HCT116 (cell line): ENCODE data around the gene SPSB4. TPM values are rescaled to one million over a fixed set of nuclear protein-coding genes. Genes with fewer than 3 reads are reported as not detected.

Experiments used
- ATAC-seq: fragments of 200-7000 bp; cut with Tn5 transposase; 2 replicates; pipeline ENCODE4 v1.9.1; 2020; ENCODE audit warnings: mild to moderate bottlenecking, moderate library complexity
- BruUV-seq: library from RNA; stranded (reverse); fragments of 400-500 nt; replicated peaks from 2 replicates; lab custom pipeline; 2021; lab: Mats Ljungman, UMichigan
- CTCF ChIA-PET: fragments of 300-600 bp; sonication (Branson Sonifier 250); formaldehyde crosslinking; loops from one replicate; lab custom pipeline; 2021; ENCODE audit warnings: antibody characterized with exemption; lab: Charles Lee
- POLR2A ChIA-PET: fragments of 300-600, 350-600 bp; sonication (Branson Sonifier 250); formaldehyde crosslinking; loops from one replicate; lab custom pipeline; 2021; ENCODE audit warnings: antibody characterized with exemption; lab: Charles Lee
- RAD21 ChIA-PET, 2 experiments: fragments of 300-600 bp; sonication (Branson Sonifier 250); formaldehyde crosslinking; loops; one replicate each; lab custom pipeline; 2023; ENCODE audit warnings: low total read pairs in 2 of 2; ENCODE audit not compliant: uncharacterized antibody in 2 of 2, unreplicated experiment in 2 of 2, low non-redundant PET in 1 of 2; lab: Charles Lee
- DNase-seq: peaks from one replicate; pipeline ENCODE4 v3.0.0-alpha.2; 2010; ENCODE audit warnings: low read depth, low spot score
- H2AFZ ChIP-seq: fragments of 200-600 bp; shearing (Covaris generic), sonication (generic); 2 replicates; pipeline ENCODE4 v1.6.1; 2017; ENCODE audit warnings: low read depth, mixed run types, mixed read lengths, antibody characterized with exemption, low read length; ENCODE audit not compliant: poor library complexity, severe bottlenecking
- H3K27ac ChIP-seq: 2 replicates; pipeline ENCODE4 v1.5.1; 2012; ENCODE audit warnings: low read depth, low read length
- H3K27me3 ChIP-seq: fragments of 200-600 bp; sonication (generic); 2 replicates; pipeline ENCODE4 v1.6.1; 2016; ENCODE audit warnings: mixed run types, low read length, mixed read lengths; ENCODE audit not compliant: insufficient read depth
- H3K36me3 ChIP-seq, 2 experiments: fragments of 200-500 bp in 1 of 2; fragments of 200-600 bp in 1 of 2; sonication (Bioruptor generic) in 1 of 2; sonication (generic) in 1 of 2; 2 replicates each; pipeline versions ENCODE4 v1.5.1 to v1.6.1; 2014 to 2016; ENCODE audit warnings: low read length in 2 of 2, inconsistent platforms in 1 of 2, mixed read lengths in 1 of 2, mixed run types in 1 of 2; ENCODE audit not compliant: insufficient read depth in 2 of 2, control insufficient read depth in 1 of 2
- H3K4me1 ChIP-seq, 2 experiments: fragments of 200-600 bp in 1 of 2; sonication (generic) in 1 of 2; 2 replicates each; pipeline versions ENCODE4 v1.5.1 to v1.6.1; 2012 to 2017; ENCODE audit warnings: low read length in 2 of 2, inconsistent platforms in 1 of 2, mild to moderate bottlenecking in 1 of 2, mixed read lengths in 1 of 2, mixed run types in 1 of 2, moderate library complexity in 1 of 2; ENCODE audit not compliant: insufficient read depth in 2 of 2, control insufficient read depth in 1 of 2
- H3K4me2 ChIP-seq: fragments of 200-600 bp; sonication (generic); 2 replicates; pipeline ENCODE4 v1.6.1; 2017; ENCODE audit warnings: mixed run types, low read length, mixed read lengths
- H3K4me3 ChIP-seq, 2 experiments: fragments of 200-600 bp in 1 of 2; sonication (generic) in 1 of 2; replicated peaks in 1 of 2; 2 replicates each; pipeline ENCODE4 v1.5.1; 2011 to 2016; ENCODE audit warnings: low read length in 2 of 2, control low read depth in 1 of 2, low read depth in 1 of 2, mild to moderate bottlenecking in 1 of 2, mixed read lengths in 1 of 2, mixed run types in 1 of 2
- H3K79me2 ChIP-seq: fragments of 200-600 bp; sonication (generic); 2 replicates; pipeline ENCODE4 v1.6.1; 2017; ENCODE audit warnings: mild to moderate bottlenecking, mixed run types, low read length, moderate library complexity, mixed read lengths; ENCODE audit not compliant: insufficient read depth
- H3K9ac ChIP-seq: fragments of 200-600 bp; sonication (generic); 2 replicates; pipeline ENCODE4 v1.6.1; 2016; ENCODE audit warnings: low read length, mixed read lengths
- H3K9me2 ChIP-seq: fragments of 200-600 bp; sonication (generic), shearing (Covaris generic); 2 replicates; pipeline ENCODE4 v1.6.1; 2017; ENCODE audit warnings: mixed run types, mild to moderate bottlenecking, moderate library complexity; ENCODE audit not compliant: insufficient read depth
- H3K9me3 ChIP-seq, 2 experiments: fragments of 200-500 bp in 1 of 2; fragments of 200-600 bp in 1 of 2; sonication (Bioruptor generic) in 1 of 2; sonication (generic) in 1 of 2; 2 replicates each; pipeline ENCODE4 v1.6.1; 2014 to 2017; ENCODE audit warnings: low read length in 2 of 2, mixed read lengths in 2 of 2, inconsistent platforms in 1 of 2, low read depth in 1 of 2, mild to moderate bottlenecking in 1 of 2, mixed run types in 1 of 2, moderate library complexity in 1 of 2; ENCODE audit not compliant: control insufficient read depth in 1 of 2, insufficient read depth in 1 of 2
- H4K20me1 ChIP-seq: fragments of 200-600 bp; sonication (generic), shearing (Covaris generic); 2 replicates; pipeline ENCODE4 v1.6.1; 2017; ENCODE audit warnings: mixed run types, mild to moderate bottlenecking, moderate library complexity; ENCODE audit not compliant: insufficient read depth
- CBX3 ChIP-seq: IDR thresholded peaks from 2 replicates; pipeline ENCODE4 v1.6.1; 2012; ENCODE audit warnings: low read depth
- CEBPB ChIP-seq: IDR thresholded peaks from 2 replicates; pipeline ENCODE4 v1.6.1; 2012; ENCODE audit warnings: low read depth
- CTCF ChIP-seq, 3 experiments: fragments of 200-600 bp in 1 of 3; sonication (generic) in 1 of 3; IDR thresholded peaks in 2 of 3; conservative IDR thresholded peaks in 1 of 3; 2 replicates each; pipeline ENCODE4 v1.5.1; 2012 to 2017; ENCODE audit warnings: low read depth in 2 of 3, low read length in 2 of 3, antibody characterized with exemption in 1 of 3, borderline replicate concordance in 1 of 3, control low read depth in 1 of 3, mild to moderate bottlenecking in 1 of 3, mixed read lengths in 1 of 3, mixed run types in 1 of 3, moderate library complexity in 1 of 3; ENCODE audit not compliant: insufficient read depth in 1 of 3
- EGR1 ChIP-seq: IDR thresholded peaks from 2 replicates; pipeline ENCODE4 v1.6.1; 2012; ENCODE audit warnings: low read depth
- EZH2phosphoT487 ChIP-seq: fragments of 200-600 bp; IDR thresholded peaks from 2 replicates; pipeline ENCODE4 v1.6.1; 2018; ENCODE audit warnings: antibody characterized with exemption, borderline replicate concordance
- JUND ChIP-seq: IDR thresholded peaks from 2 replicates; pipeline ENCODE4 v1.6.1; 2012
- POLR2A ChIP-seq: IDR thresholded peaks from 2 replicates; pipeline ENCODE4 v1.7.0; 2011; ENCODE audit warnings: borderline replicate concordance; ENCODE audit not compliant: insufficient read depth, insufficient read length; ENCODE audit errors: extremely low read depth
- POLR2AphosphoS5 ChIP-seq: IDR thresholded peaks from 2 replicates; pipeline ENCODE4 v1.6.1; 2011; ENCODE audit warnings: mild to moderate bottlenecking, low read depth, low read length, moderate library complexity
- RAD21 ChIP-seq: IDR thresholded peaks from 2 replicates; pipeline ENCODE4 v1.6.1; 2012; ENCODE audit warnings: low read depth, mild to moderate bottlenecking
- REST ChIP-seq: IDR thresholded peaks from 2 replicates; pipeline ENCODE4 v1.6.1; 2012; ENCODE audit warnings: low read depth
- SIN3A ChIP-seq: IDR thresholded peaks from 2 replicates; pipeline ENCODE4 v1.6.1; 2012; ENCODE audit warnings: low read depth
- SRF ChIP-seq: IDR thresholded peaks from 2 replicates; pipeline ENCODE4 v1.6.1; 2012; ENCODE audit warnings: low read depth
- ZNF274 ChIP-seq: fragments of 200-500 bp; sonication (Bioruptor generic); IDR thresholded peaks from 2 replicates; pipeline ENCODE4 v1.6.1; 2014; ENCODE audit warnings: mild to moderate bottlenecking, low read depth, low read length, inconsistent platforms
- intact Hi-C: fragments of 100-400 bp; cut with micrococcal nuclease; formaldehyde crosslinking; loops from 2 replicates; pipeline ENCODE4 v1.10.0; 2022
- total RNA-seq: library from RNA; stranded (reverse); gene quantifications from one replicate; pipeline ENCODE4 v1.2.1, GENCODE V29; 2021; ENCODE audit not compliant: unreplicated experiment
- TF ChIP-seq, protein P1 (sequence below): IDR thresholded peaks from 2 replicates; pipeline ENCODE4 v1.6.1; 2012

The SPSB4 gene
- total RNA-seq, 1 experiment from 2014 or later, result 0.57 TPM

DNA sequence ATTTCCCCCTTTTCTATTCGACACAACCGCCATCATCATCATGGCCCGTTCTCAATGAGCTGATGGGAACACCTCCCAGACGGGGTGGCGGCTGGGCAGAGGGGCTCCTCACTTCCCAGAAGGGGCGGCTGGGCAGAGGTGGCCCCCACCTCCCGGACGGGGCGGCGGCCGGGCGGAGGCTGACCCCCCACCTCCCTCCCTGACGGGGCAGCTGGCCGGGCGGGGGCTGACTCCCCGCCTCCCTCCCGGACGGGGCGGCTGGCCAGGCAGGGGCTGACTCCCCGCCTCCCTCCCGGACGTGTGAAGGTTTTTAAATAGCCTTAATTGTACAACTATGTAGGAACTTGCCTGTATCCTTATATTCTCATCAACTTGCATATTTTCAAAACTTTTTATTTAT is 20.9 kb upstream of the SPSB4 start:
- Histone ChIP-seq H3K27ac (no peak overlapping the region), H2AFZ (no peak overlapping the region), H3K36me3 (no peaks in the 10 kb centered on the region), H3K27me3 (peaks cover 10% of the 10 kb centered on the region), H4K20me1 (no peaks in the 10 kb centered on the region), H3K4me3 (no peak overlapping the region), H3K79me2 (no peaks in the 10 kb centered on the region)
- POLR2A ChIA-PET, result no interaction called here
- CTCF ChIA-PET, result no interaction called here
- intact Hi-C loops, result no loop called here
- no peak for ATAC-seq
- no peak for TF ChIP-seq SIN3A
- no peak for TF ChIP-seq EZH2phosphoT487
- TF ChIP-seq EGR1, result no peak
- no peak for TF ChIP-seq ZNF274
- TF ChIP-seq POLR2AphosphoS5, result no peak
- TF ChIP-seq, all 23 proteins: peak for 0
- Histone ChIP-seq H3K4me2 (no peak overlapping the region), H3K9ac (no peak overlapping the region), H3K9me2 (no peaks in the 10 kb centered on the region), H3K9me3 (no peaks in the 10 kb centered on the region), H3K4me1 (no peaks in the 10 kb centered on the region)
- RAD21 ChIA-PET, result no interaction called here
- no peak for DNase-seq
- no TSS peak for BruUV-seq

DNA sequence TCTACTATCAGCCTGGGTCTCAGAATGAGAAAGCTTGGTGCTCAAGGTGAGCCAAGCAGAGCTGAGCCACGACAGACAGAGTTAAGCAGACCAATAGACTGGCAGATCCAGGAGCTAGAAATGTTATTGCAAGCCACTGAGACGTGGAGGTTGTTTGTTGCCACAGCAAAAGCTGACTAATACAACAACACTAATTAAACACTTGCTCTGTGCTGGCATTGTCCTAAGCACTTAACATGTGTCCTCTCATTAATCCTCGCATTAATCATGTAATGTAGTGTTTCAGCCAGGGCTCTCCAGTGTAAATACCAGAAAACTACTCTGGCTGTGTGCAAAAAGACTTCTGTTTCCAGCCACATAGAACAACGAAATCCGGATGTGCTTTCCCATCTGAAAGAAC is 11.6 kb upstream of the SPSB4 start:
- H3K79me2 ChIP-seq, result no peaks in the 10 kb centered on the region
- peaks cover 21% of the 10 kb centered on the region for H3K27me3 ChIP-seq
- intact Hi-C loops, result no loop called here
- H3K4me3 ChIP-seq, result no peak overlapping the region
- H2AFZ ChIP-seq, result no peak overlapping the region
- BruUV-seq, result no TSS peak
- H3K9me3 ChIP-seq, result no peaks in the 10 kb centered on the region
- ATAC-seq (no peak), DNase-seq (no peak)
- CTCF ChIA-PET, result interaction anchor here (2.2 kb wide), 1 partner anchor 11 kb away, joined by 6 read pairs; no protein-coding TSS in a partner anchor
- H3K36me3 ChIP-seq, result no peaks in the 10 kb centered on the region
- no peaks in the 10 kb centered on the region for H3K9me2 ChIP-seq
- H3K4me1 ChIP-seq, result no peaks in the 10 kb centered on the region
- H4K20me1 ChIP-seq, result no peaks in the 10 kb centered on the region
- TF ChIP-seq CBX3 (no peak), CTCF (IDR thresholded peaks at IDR 0.05 in 2 of 3, conservative IDR thresholded peaks at IDR 0.05 in 1 of 3; ENCODE audit: borderline replicate concordance in 1 of 3, insufficient read depth in 1 of 3, low read depth in 2 of 3, low read length in 2 of 3) (no peak), RAD21 (no peak), SRF (no peak), JUND (no peak), EGR1 (no peak), REST (no peak), CEBPB (no peak), SIN3A (no peak), POLR2A (no peak)
- TF ChIP-seq, protein P1, sequence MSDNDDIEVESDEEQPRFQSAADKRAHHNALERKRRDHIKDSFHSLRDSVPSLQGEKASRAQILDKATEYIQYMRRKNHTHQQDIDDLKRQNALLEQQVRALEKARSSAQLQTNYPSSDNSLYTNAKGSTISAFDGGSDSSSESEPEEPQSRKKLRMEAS, result no peak
- RAD21 ChIA-PET, result no interaction called here
- POLR2A ChIA-PET, result no interaction called here
- no peak overlapping the region for H3K4me2 ChIP-seq
- H3K27ac ChIP-seq, result no peak overlapping the region
- no peak overlapping the region for H3K9ac ChIP-seq
